Cardiac fibroblast (primary cell): ENCODE data around the gene RAB11FIP4.
A peak's percentile ranks its signal among the peaks of the same experiment; 100 is the strongest.

Experiments
- DNase-seq, 2 donors: peaks; one replicate each; pipeline versions ENCODE4 v3.0.0 to v3.0.0-alpha.2; 2010; ENCODE audit warnings: low read depth in 2 of 2
- H3K4me3 ChIP-seq, 2 donors: replicated peaks in 1 of 2; 1 replicate in 1 of 2; 2 replicates in 1 of 2; pipeline ENCODE4 v1.5.1; 2011; ENCODE audit warnings: low read depth in 2 of 2, low read length in 2 of 2, mild to moderate bottlenecking in 2 of 2, moderate library complexity in 1 of 2
- TF ChIP-seq, protein P1 (sequence below): IDR thresholded peaks from one replicate; pipeline ENCODE4 v1.5.1; 2011; ENCODE audit warnings: low read depth, mild to moderate bottlenecking, low read length, inconsistent platforms

RAB11FIP4 gene

DNA sequence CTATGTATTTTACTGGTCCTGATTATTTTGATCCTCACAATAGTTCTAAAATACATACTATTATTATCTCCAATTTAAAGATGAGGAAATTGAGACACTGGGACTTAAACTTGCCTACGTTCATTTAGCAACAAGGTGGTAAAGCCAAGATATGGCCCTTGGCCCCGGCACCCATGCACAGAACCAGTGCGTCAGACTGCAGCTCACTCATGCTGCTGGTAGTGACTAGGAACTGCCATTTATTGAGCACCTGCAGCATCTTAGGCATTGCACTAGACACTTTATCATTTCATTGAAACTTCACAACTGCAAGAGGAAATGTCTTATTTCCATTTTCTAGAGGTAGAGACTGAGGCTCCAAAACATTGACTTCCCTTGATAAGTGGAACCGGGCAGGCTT lies 93.3 kb downstream of the RAB11FIP4 start:
- TF ChIP-seq, protein P1, sequence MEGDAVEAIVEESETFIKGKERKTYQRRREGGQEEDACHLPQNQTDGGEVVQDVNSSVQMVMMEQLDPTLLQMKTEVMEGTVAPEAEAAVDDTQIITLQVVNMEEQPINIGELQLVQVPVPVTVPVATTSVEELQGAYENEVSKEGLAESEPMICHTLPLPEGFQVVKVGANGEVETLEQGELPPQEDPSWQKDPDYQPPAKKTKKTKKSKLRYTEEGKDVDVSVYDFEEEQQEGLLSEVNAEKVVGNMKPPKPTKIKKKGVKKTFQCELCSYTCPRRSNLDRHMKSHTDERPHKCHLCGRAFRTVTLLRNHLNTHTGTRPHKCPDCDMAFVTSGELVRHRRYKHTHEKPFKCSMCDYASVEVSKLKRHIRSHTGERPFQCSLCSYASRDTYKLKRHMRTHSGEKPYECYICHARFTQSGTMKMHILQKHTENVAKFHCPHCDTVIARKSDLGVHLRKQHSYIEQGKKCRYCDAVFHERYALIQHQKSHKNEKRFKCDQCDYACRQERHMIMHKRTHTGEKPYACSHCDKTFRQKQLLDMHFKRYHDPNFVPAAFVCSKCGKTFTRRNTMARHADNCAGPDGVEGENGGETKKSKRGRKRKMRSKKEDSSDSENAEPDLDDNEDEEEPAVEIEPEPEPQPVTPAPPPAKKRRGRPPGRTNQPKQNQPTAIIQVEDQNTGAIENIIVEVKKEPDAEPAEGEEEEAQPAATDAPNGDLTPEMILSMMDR: no peak
- DNase-seq: no peak
- H3K4me3 ChIP-seq: no peak overlapping the region

DNA sequence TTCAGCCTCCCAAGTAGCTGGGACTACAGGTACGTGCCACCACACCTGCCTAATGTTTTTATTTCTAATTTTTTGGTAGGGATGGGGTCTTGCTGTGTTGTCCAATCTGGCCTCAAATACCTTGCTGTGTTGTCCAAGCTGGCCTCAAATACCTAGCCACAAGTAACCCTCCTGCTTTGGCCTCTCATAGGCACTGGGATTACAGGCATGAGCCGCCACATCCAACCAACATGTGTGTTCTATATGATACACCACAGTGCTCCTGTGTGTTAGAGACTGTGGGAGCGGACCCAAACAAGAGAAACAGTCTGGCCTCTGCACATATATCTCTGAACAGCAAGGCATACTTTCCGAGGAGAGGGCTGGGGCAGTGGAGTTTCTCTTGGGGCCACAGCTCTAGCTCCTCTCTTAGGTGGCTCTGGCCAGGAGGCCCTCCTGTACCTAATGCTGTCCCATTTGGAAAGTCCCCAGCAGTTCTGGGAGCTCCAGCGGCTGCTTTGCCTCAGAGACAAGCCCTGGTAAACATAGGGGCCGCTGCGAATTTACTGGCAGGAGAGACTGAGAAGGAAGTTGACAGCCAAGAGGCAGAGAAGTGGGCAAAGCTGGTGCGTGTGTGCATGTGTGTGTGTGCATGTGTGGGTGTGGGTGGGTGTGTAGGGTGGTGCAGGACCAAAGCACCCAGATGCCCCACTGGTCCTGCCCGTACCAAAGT lies 95.0 kb downstream of the RAB11FIP4 start:
- H3K4me3 ChIP-seq: no peak overlapping the region
- DNase-seq: no peak
- TF ChIP-seq, protein P1: no peak

- H3K4me3 ChIP-seq: peak overlapping the region in 1 of 2 donors; percentile 21
- TF ChIP-seq, protein P1: no peak
- no peak for DNase-seq
Measured at GRCh38 chr17:31487063-31487647, 95.7 kb downstream of the RAB11FIP4 start.

DNA sequence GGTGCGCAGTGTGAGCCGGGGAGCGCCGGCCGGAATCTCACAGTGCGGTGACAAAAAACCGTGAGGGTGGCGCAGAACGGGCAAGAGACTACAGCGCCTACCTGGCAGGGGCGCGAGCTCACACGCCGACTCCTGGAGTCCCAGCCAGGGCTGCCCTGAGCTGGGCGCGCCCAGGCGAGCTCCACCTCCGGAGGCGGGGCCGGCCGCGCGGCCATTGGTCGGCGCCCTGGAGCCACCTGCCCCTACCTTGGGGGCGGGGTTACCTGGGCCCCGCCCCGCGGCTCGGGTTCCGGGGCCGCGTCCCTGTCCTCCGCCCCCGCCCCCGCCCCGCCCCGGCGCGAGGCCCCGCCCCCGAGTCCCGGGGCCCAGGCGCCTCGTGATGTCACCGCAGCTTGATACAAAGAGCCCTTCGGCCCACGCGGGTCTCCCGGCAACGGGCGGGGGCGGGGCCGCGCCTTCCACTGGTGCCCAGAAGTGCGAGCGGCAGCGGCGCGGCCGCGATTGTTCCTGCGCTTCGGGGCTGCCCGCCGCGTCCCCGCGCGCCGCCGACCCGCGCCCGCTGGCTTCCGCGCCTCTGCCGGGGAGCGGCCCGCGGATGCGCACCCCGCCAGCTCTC lies 96.3 kb downstream of the RAB11FIP4 start:
- TF ChIP-seq, protein P1: no peak
- DNase-seq: peak; percentile 7 to 29
- peak overlapping the region; percentile 21 to 32 for H3K4me3 ChIP-seq

GRCh38 chr17:31488264-31488981 lies 96.9 kb downstream of the RAB11FIP4 start:
- H3K4me3 ChIP-seq: peak overlapping the region in 1 of 2 donors; percentile 17
- DNase-seq: no peak
- TF ChIP-seq, protein P1: no peak

- no peak for DNase-seq
- no peak overlapping the region for H3K4me3 ChIP-seq
- TF ChIP-seq, protein P1: no peak
Measured at GRCh38 chr17:31488982-31489294, 97.5 kb downstream of the RAB11FIP4 start.
